NCI-H2107 treated with DMSO at 0.1 percent for 48 hours (cell line): ENCODE results near the gene CAMK2N1.
A peak's percentile ranks its signal among the peaks of the same experiment; 100 is the strongest.

Experiments used
- DNase-seq: peaks from one replicate; lab custom pipeline; 2025; ENCODE audit not compliant: unreplicated experiment; lab: John Stamatoyannopoulos, UW

The CAMK2N1 gene

GRCh38 chr1:20479840-20480239, 6.2 kb downstream of the CAMK2N1 start:
- DNase-seq, result no peak

- DNase-seq, result no peak
Measured at GRCh38 chr1:20478057-20478635, 7.9 kb downstream of the CAMK2N1 start.

- DNase-seq, result no peak
Measured at GRCh38 chr1:20477348-20478056, 8.5 kb downstream of the CAMK2N1 start.

GRCh38 chr1:20476265-20477038, 9.6 kb downstream of the CAMK2N1 start:
- DNase-seq, result no peak

GRCh38 chr1:20474996-20475395, 11.0 kb downstream of the CAMK2N1 start:
- DNase-seq, result no peak

GRCh38 chr1:20474333-20474975, 11.6 kb downstream of the CAMK2N1 start:
- no peak for DNase-seq

- DNase-seq, result no peak
Measured at GRCh38 chr1:20473894-20474293, 12.1 kb downstream of the CAMK2N1 start.

GRCh38 chr1:20472860-20473711, 12.9 kb downstream of the CAMK2N1 start:
- DNase-seq, result no peak

- no peak for DNase-seq
Measured at GRCh38 chr1:20472121-20472520, 13.9 kb downstream of the CAMK2N1 start.

GRCh38 chr1:20470194-20470593, 15.8 kb downstream of the CAMK2N1 start:
- peak; percentile 28 for DNase-seq

GRCh38 chr1:20469406-20470076, 16.5 kb downstream of the CAMK2N1 start:
- DNase-seq, result no peak

GRCh38 chr1:20466273-20466672, 19.7 kb downstream of the CAMK2N1 start:
- DNase-seq, result no peak

GRCh38 chr1:20465187-20465586, 20.8 kb downstream of the CAMK2N1 start:
- DNase-seq, result no peak

- DNase-seq, result no peak
Measured at GRCh38 chr1:20463502-20463901, 22.5 kb downstream of the CAMK2N1 start.

- DNase-seq, result no peak
Measured at GRCh38 chr1:20462397-20462796, 23.6 kb downstream of the CAMK2N1 start.

GRCh38 chr1:20458717-20459116, 27.3 kb downstream of the CAMK2N1 start:
- DNase-seq, result no peak

- DNase-seq, result no peak
Measured at GRCh38 chr1:20454004-20454403, 32.0 kb downstream of the CAMK2N1 start.

- DNase-seq, result no peak
Measured at GRCh38 chr1:20449735-20450311, 36.2 kb downstream of the CAMK2N1 start.

GRCh38 chr1:20448671-20449071, 37.3 kb downstream of the CAMK2N1 start:
- no peak for DNase-seq

GRCh38 chr1:20447794-20448193, 38.2 kb downstream of the CAMK2N1 start:
- DNase-seq, result no peak
